ENCODE data around the gene C20orf173. TPM values are rescaled to one million over a fixed set of nuclear protein-coding genes. Genes with fewer than 3 reads are reported as not detected.
A peak's percentile ranks its signal among the peaks of the same experiment; 100 is the strongest.

C20orf173 gene
- total RNA-seq, 1 donor from 2014 or later = not detected

GRCh38 chr20:35541783-35542662 is 12.6 kb upstream of the C20orf173 start, which contains the start of gene ERGIC3:
ERGIC3 (plus strand) TSS chr20:35542078; CDS start chr20:35542098, 20 bp downstream.
- peak; percentile 20 for TF ChIP-seq CTCF (IDR thresholded peaks at IDR 0.05)
- ATAC-seq (peak; percentile 99 to 100), DNase-seq (peak; percentile 98)
- Histone ChIP-seq H3K27ac (peak within 1 kb of the TSS; percentile 80), H3K36me3 (peaks cover 30% of the 10 kb centered on the region), H3K4me3 (peak within 1 kb of the TSS; percentile 87), H3K4me1 (peaks cover 18% of the 10 kb centered on the region), H3K27me3 (ENCODE audit: low read depth) (no peaks in the 10 kb centered on the region), H3K9me3 (no peaks in the 10 kb centered on the region)
- intact Hi-C loops (cut with DNase I) = no loop called here

GRCh38 chr20:35541118-35541782 is 11.8 kb upstream of the C20orf173 start:
- intact Hi-C loops (cut with DNase I) = no loop called here
- peaks cover 24% of the 10 kb centered on the region for H3K36me3 ChIP-seq

GRCh38 chr20:35539756-35540212 is 10.3 kb upstream of the C20orf173 start:
- H3K27ac ChIP-seq = no peak overlapping the region
- no peak overlapping the region for H3K4me3 ChIP-seq
- H3K27me3 ChIP-seq (ENCODE audit: low read depth) = no peaks in the 10 kb centered on the region
- peaks cover 14% of the 10 kb centered on the region for H3K36me3 ChIP-seq
- DNase-seq (peak; percentile 66), ATAC-seq (peak; percentile 28 to 42)
- peaks cover 18% of the 10 kb centered on the region for H3K4me1 ChIP-seq
- TF ChIP-seq CTCF (IDR thresholded peaks at IDR 0.05) = no peak
- intact Hi-C loops (cut with DNase I) = no loop called here
- no peaks in the 10 kb centered on the region for H3K9me3 ChIP-seq

More at GRCh38 chr20:35541118-35541782, 11.8 kb upstream of the C20orf173 start:
- no peak for ATAC-seq
- Histone ChIP-seq H3K9me3 (no peaks in the 10 kb centered on the region), H3K4me3 (peak overlapping the region; percentile 87), H3K27me3 (ENCODE audit: low read depth) (no peaks in the 10 kb centered on the region), H3K27ac (peak overlapping the region; percentile 80), H3K4me1 (peaks cover 18% of the 10 kb centered on the region)
- TF ChIP-seq CTCF (IDR thresholded peaks at IDR 0.05) = no peak
- DNase-seq = no peak

- Histone ChIP-seq H3K27me3 (ENCODE audit: low read depth) (no peaks in the 10 kb centered on the region), H3K27ac (no peak overlapping the region), H3K9me3 (no peaks in the 10 kb centered on the region), H3K4me1 (no peaks in the 10 kb centered on the region), H3K36me3 (no peaks in the 10 kb centered on the region), H3K4me3 (no peak overlapping the region)
- ATAC-seq (no peak), DNase-seq (no peak)
- intact Hi-C loops (cut with DNase I) = no loop called here
- TF ChIP-seq CTCF (IDR thresholded peaks at IDR 0.05) = no peak
Observed at GRCh38 chr20:35527122-35527769, 2.2 kb downstream of the C20orf173 start.

GRCh38 chr20:35525639-35526038 is 3.8 kb downstream of the C20orf173 start:
- ATAC-seq (no peak), DNase-seq (no peak)
- no peak for TF ChIP-seq CTCF (IDR thresholded peaks at IDR 0.05)
- Histone ChIP-seq H3K27me3 (ENCODE audit: low read depth) (no peaks in the 10 kb centered on the region), H3K9me3 (no peaks in the 10 kb centered on the region), H3K4me1 (no peaks in the 10 kb centered on the region), H3K4me3 (no peak overlapping the region), H3K27ac (no peak overlapping the region), H3K36me3 (no peaks in the 10 kb centered on the region)
- intact Hi-C loops (cut with DNase I) = no loop called here

All from lower lobe of right lung (tissue), 2 donors.